SK-N-SH treated with all-trans-retinoic acid at 6 μM for 48 hours (cell line): ENCODE data around the gene TAF10.

Experiments
- TCF4 ChIP-seq: fragments of 250-450 bp; sonication (Bioruptor Pico); IDR thresholded peaks from 2 replicates; pipeline ENCODE4 v1.8.0; 2021; ENCODE audit warnings: mild to moderate bottlenecking, moderate library complexity, borderline replicate concordance
- TF ChIP-seq, protein P1 (sequence below): fragments of 250-450 bp; sonication (Bioruptor Pico); IDR thresholded peaks from 2 replicates; pipeline ENCODE4 v1.8.0; 2020; ENCODE audit warnings: mild to moderate bottlenecking, moderate library complexity, borderline replicate concordance

DNA sequence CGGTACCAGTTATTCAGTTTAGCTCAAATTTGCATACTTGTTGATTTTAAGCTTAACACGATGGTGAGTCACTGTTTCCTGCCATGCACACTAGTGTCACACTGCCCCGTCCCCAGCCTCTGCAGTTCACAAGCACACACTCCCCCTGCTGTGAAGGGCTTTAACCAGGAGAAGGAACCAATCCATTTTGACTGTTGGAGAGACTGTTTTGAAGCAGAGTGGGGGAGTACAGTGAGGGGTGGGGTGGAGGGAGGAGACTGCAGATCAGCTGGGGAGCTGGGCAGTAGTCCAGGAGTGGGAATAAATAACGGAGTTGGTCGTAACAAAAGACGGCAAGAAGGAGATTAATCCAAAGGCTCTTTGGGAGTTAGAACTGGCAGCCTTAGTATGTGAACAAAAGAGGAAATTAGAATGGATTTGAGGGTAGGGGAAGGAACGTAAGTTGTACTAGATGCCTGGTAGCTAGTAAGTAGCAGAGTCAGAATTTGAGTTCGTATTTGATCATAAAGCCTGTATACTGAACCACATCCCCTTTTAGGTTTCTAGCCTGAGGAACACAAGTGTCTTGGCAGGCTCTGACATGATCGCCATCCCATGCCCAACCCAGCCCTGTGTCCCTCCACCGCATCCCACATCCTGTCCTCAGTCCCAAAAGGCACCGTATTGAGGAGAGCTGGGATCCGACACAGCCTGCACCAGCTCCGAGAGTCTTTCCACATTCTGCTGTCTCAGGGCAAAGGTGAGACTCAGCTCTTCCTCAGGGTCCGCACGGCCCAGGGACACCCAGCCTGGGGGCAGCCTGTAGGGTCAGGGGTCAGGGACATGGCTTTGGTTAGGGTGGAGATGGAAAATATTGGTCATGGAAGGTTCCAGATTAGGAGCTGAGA lies 6.3 kb upstream of the TAF10 start:
- no peak for TF ChIP-seq TCF4
- TF ChIP-seq, protein P1, sequence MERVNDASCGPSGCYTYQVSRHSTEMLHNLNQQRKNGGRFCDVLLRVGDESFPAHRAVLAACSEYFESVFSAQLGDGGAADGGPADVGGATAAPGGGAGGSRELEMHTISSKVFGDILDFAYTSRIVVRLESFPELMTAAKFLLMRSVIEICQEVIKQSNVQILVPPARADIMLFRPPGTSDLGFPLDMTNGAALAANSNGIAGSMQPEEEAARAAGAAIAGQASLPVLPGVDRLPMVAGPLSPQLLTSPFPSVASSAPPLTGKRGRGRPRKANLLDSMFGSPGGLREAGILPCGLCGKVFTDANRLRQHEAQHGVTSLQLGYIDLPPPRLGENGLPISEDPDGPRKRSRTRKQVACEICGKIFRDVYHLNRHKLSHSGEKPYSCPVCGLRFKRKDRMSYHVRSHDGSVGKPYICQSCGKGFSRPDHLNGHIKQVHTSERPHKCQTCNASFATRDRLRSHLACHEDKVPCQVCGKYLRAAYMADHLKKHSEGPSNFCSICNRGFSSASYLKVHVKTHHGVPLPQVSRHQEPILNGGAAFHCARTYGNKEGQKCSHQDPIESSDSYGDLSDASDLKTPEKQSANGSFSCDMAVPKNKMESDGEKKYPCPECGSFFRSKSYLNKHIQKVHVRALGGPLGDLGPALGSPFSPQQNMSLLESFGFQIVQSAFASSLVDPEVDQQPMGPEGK = no peak
